Measurements from ENCODE around the gene MACROH2A1. TPM values are rescaled to one million over a fixed set of nuclear protein-coding genes. Genes with fewer than 3 reads are reported as not detected.

MACROH2A1 gene
- polyA plus RNA-seq, 1 of the 3 experiments (the other 2 are of a cell fraction) = 165 TPM

DNA sequence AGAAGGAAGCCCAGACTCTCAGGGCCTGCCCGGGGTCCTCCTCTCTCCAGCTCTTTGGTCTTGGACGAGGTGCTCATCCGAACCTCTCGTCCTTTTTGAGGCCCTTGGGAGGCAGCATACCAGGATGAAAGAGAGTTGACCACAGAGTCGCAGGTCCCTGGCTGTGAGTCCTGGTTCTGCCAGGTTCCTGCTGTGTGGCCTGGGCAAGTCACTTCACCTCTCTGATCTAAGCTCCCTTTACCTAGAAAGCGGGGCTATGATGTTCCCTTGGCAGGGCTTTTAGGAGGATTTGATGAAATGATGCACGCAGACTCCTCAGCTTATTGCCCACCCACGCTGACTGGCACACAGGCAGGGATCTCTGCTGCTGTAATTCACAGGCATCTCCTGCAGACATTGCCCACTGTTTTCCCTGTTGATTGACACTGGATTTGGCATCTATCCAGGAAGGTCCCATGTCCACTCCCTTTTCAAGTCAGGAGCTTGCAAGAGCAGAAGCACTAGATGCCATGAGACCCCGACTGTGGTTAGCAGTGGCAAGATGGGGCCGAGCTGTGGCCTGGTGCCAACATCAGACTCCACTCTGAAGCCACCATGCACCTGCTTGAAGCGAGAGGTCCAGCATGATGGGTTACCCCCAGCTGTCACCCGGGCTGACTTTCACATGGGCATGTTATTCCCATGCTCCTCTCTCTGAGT is 71.5 kb downstream of the MACROH2A1 start:
- Histone ChIP-seq H3K4me2 (no peak overlapping the region), H3K79me2 (ENCODE audit: insufficient read depth) (no peaks in the 10 kb centered on the region), H3K36me3 (replicated peaks in 1 of 2; ENCODE audit: control insufficient read depth in 1 of 2, insufficient read depth in 2 of 2, low read length in 1 of 2) (peaks cover 7 to 13% of the 10 kb centered on the region in 2 experiments), H3F3A (replicated peaks; ENCODE audit: insufficient read depth) (no peaks in the 10 kb centered on the region), H2AFZ (ENCODE audit: low read depth) (no peak overlapping the region), H4K20me1 (ENCODE audit: insufficient read depth) (no peaks in the 10 kb centered on the region), H3K27ac (ENCODE audit: low read depth in 2 of 2, low read length in 1 of 2) (no peak overlapping the region), H3K9ac (no peak overlapping the region), H3K27me3 (ENCODE audit: insufficient read depth) (no peaks in the 10 kb centered on the region), H3K4me1 (ENCODE audit: control insufficient read depth in 1 of 2, insufficient read depth in 2 of 2, low read depth in 1 of 2, low read length in 1 of 2) (no peaks in the 10 kb centered on the region), H3K9me3 (no peaks in the 10 kb centered on the region), H3K9me2 (no peaks in the 10 kb centered on the region), H3K4me3 (ENCODE audit: low read depth in 2 of 2, low read length in 1 of 2) (no peak overlapping the region)
- TF ChIP-seq NFIC (IDR thresholded peaks at IDR 0.05; ENCODE audit: borderline replicate concordance) (peak; percentile 35), JUND (IDR thresholded peaks at IDR 0.05) (no peak), PBX3 (IDR thresholded peaks at IDR 0.05) (peak; percentile 27; the same call in 1 of the 2 replicates), RFX5 (IDR thresholded peaks at IDR 0.05; ENCODE audit: low read length) (no peak), FOSL2 (IDR thresholded peaks at IDR 0.05; ENCODE audit: borderline replicate concordance, low read depth) (no peak)
- TF ChIP-seq, protein P1, sequence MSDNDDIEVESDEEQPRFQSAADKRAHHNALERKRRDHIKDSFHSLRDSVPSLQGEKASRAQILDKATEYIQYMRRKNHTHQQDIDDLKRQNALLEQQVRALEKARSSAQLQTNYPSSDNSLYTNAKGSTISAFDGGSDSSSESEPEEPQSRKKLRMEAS (IDR thresholded peaks at IDR 0.05; ENCODE audit: low read depth) = no peak
- POLR2A ChIA-PET = no interaction called here
- CTCF ChIA-PET = interaction anchor here (0.6 to 0.8 kb wide), 2 partner anchors 9 to 564 kb away, joined by 3 read pairs; no protein-coding TSS in a partner anchor
- WGBS (ENCODE audit: low lambda C conversion rate) = 77% methylated on average over 6 of the region's 12 CpGs
- DNase-seq = no peak

DNA sequence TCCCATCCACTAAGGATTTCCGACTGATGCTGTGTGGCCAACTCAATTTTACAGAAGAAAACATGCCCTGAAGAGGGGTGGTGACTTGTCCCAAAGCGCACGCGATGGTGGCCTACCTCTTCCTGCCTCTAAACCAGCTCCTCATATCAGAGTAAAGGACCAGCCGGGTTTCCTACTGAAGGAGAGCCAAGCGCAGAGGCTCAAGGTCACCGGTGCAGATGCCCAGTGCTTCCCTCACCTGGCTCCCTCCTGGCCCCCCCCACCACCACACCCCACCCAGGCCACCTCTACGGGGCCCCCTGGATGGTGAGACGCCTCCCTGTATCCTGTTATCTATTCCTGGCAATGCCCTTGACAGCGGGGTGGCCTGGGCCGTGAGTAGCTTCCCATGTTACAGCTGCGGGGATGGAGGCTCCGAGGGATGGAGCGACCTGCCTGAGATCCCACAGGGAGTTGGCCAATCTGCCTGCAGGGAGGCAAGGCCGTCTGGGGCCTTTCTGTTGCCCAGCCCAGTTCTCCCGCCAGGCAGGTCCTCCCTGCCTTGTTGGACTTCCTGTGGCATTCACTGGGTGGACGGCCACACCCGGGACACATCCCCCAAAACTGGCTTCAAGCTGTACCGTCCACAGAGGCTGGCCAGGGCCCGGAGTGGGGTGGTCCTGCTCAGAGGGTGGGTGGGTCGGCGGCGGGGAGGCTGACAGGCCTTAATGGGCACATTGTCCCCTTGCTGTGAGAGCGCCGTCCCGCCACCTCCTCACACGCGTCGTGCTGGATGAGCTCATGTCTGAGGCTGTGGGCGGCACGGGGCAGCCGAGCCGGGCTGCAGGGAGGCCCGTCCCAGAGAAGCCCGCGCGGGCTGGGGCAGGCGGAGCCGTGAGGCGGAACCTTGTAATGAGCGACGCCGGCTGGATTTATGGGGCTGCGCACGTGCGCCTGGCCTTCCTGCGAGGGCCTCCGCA is 72.5 kb downstream of the MACROH2A1 start:
- Histone ChIP-seq H3K9me2 (no peaks in the 10 kb centered on the region), H3K4me1 (ENCODE audit: control insufficient read depth in 1 of 2, insufficient read depth in 2 of 2, low read depth in 1 of 2, low read length in 1 of 2) (no peaks in the 10 kb centered on the region; a peak in 1 of 4 replicates), H3K4me2 (no peak overlapping the region), H3K27me3 (ENCODE audit: insufficient read depth) (no peaks in the 10 kb centered on the region), H3K27ac (ENCODE audit: low read depth in 2 of 2, low read length in 1 of 2) (no peak overlapping the region), H3K4me3 (ENCODE audit: low read depth in 2 of 2, low read length in 1 of 2) (no peak overlapping the region), H2AFZ (ENCODE audit: low read depth) (no peak overlapping the region), H3F3A (replicated peaks; ENCODE audit: insufficient read depth) (no peaks in the 10 kb centered on the region), H3K9ac (no peak overlapping the region), H3K36me3 (replicated peaks in 1 of 2; ENCODE audit: control insufficient read depth in 1 of 2, insufficient read depth in 2 of 2, low read length in 1 of 2) (peaks cover 4 to 8% of the 10 kb centered on the region in 2 experiments), H4K20me1 (ENCODE audit: insufficient read depth) (no peaks in the 10 kb centered on the region), H3K9me3 (no peaks in the 10 kb centered on the region), H3K79me2 (ENCODE audit: insufficient read depth) (no peaks in the 10 kb centered on the region)
- TF ChIP-seq, protein P2, sequence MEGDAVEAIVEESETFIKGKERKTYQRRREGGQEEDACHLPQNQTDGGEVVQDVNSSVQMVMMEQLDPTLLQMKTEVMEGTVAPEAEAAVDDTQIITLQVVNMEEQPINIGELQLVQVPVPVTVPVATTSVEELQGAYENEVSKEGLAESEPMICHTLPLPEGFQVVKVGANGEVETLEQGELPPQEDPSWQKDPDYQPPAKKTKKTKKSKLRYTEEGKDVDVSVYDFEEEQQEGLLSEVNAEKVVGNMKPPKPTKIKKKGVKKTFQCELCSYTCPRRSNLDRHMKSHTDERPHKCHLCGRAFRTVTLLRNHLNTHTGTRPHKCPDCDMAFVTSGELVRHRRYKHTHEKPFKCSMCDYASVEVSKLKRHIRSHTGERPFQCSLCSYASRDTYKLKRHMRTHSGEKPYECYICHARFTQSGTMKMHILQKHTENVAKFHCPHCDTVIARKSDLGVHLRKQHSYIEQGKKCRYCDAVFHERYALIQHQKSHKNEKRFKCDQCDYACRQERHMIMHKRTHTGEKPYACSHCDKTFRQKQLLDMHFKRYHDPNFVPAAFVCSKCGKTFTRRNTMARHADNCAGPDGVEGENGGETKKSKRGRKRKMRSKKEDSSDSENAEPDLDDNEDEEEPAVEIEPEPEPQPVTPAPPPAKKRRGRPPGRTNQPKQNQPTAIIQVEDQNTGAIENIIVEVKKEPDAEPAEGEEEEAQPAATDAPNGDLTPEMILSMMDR (IDR thresholded peaks at IDR 0.05) = no peak
- no peak for TF ChIP-seq RFX5 (IDR thresholded peaks at IDR 0.05; ENCODE audit: low read length)
- 96% methylated on average over 30 of the region's 48 CpGs for WGBS (ENCODE audit: low lambda C conversion rate)
- CTCF ChIA-PET = interaction anchor here (0.6 to 2.9 kb wide), 6 partner anchors 11 to 139 kb away, joined by 3 to 8 read pairs (median 4); no protein-coding TSS in a partner anchor
- POLR2A ChIA-PET = no interaction called here
- DNase-seq = no peak

Measured in SK-N-SH (cell line).